Measurements from ENCODE around the gene C4orf17. TPM values are rescaled to one million over a fixed set of nuclear protein-coding genes. Genes with fewer than 3 reads are reported as not detected.
"Not testable (repeated sequence)": the region's sequence is repeated elsewhere in the genome, so short reads cannot be mapped to it uniquely, and the experiment has no call there.

C4orf17 gene
- total RNA-seq, 1 donor from 2014 or later = not detected

GRCh38 chr4:99507762-99508161 is 3.1 kb upstream of the C4orf17 start:
- ChIA-PET CTCF (no interaction called here), POLR2A (no interaction called here)
- intact Hi-C loops (cut with micrococcal nuclease) = no loop called here
- H3K36me3 Mint-ChIP-seq (ENCODE audit: low read depth) = no peaks in the 10 kb centered on the region
- TF ChIP-seq CTCF (IDR thresholded peaks at IDR 0.05) = no peak
- H3K4me1 Mint-ChIP-seq = no peaks in the 10 kb centered on the region
- H3K27ac Mint-ChIP-seq = no peak overlapping the region
- H3K27me3 Mint-ChIP-seq = peaks cover 11% of the 10 kb centered on the region
- no peak for ATAC-seq (ENCODE audit: low read depth)
- no peaks in the 10 kb centered on the region for H3K9me3 Mint-ChIP-seq
- no peak overlapping the region for H3K4me3 Mint-ChIP-seq
- no peak for DNase-seq

- Mint-ChIP-seq H3K4me3 (no peak overlapping the region), H3K9me3 (no peaks in the 10 kb centered on the region), H3K4me1 (no peaks in the 10 kb centered on the region), H3K27me3 (peaks cover 16% of the 10 kb centered on the region), H3K27ac (no peak overlapping the region), H3K36me3 (ENCODE audit: low read depth) (no peaks in the 10 kb centered on the region)
- no peak for TF ChIP-seq CTCF (IDR thresholded peaks at IDR 0.05)
- CTCF ChIA-PET = no interaction called here
- no peak for DNase-seq
- ATAC-seq (ENCODE audit: low read depth) = no peak
- intact Hi-C loops (cut with micrococcal nuclease) = no loop called here
- POLR2A ChIA-PET = no interaction called here
Measured at GRCh38 chr4:99518601-99519295, 7.9 kb downstream of the C4orf17 start.

- ChIA-PET CTCF (no interaction called here), POLR2A (no interaction called here)
- ATAC-seq (ENCODE audit: low read depth) (no peak), DNase-seq (no peak)
- Mint-ChIP-seq H3K27ac (no peak overlapping the region), H3K9me3 (no peaks in the 10 kb centered on the region), H3K27me3 (peaks cover 13% of the 10 kb centered on the region), H3K4me1 (no peaks in the 10 kb centered on the region), H3K36me3 (ENCODE audit: low read depth) (no peaks in the 10 kb centered on the region), H3K4me3 (no peak overlapping the region)
- intact Hi-C loops (cut with micrococcal nuclease) = no loop called here
- no peak for TF ChIP-seq CTCF (IDR thresholded peaks at IDR 0.05)
Measured at GRCh38 chr4:99529228-99529627, 18.4 kb downstream of the C4orf17 start.

GRCh38 chr4:99529956-99530355 is 19.1 kb downstream of the C4orf17 start:
- ChIA-PET CTCF (no interaction called here), POLR2A (no interaction called here)
- no peaks in the 10 kb centered on the region for H3K36me3 Mint-ChIP-seq (ENCODE audit: low read depth)
- no peak overlapping the region for H3K4me3 Mint-ChIP-seq
- H3K4me1 Mint-ChIP-seq = no peaks in the 10 kb centered on the region
- H3K27me3 Mint-ChIP-seq = peaks cover 14% of the 10 kb centered on the region
- ATAC-seq (ENCODE audit: low read depth) = no peak
- DNase-seq = no peak
- intact Hi-C loops (cut with micrococcal nuclease) = no loop called here
- TF ChIP-seq CTCF (IDR thresholded peaks at IDR 0.05) = no peak
- H3K9me3 Mint-ChIP-seq = no peaks in the 10 kb centered on the region
- no peak overlapping the region for H3K27ac Mint-ChIP-seq

GRCh38 chr4:99534699-99535098 is 23.9 kb downstream of the C4orf17 start:
- H3K4me1 Mint-ChIP-seq; H3K36me3 Mint-ChIP-seq (ENCODE audit: low read depth); intact Hi-C loops (cut with micrococcal nuclease); DNase-seq; ATAC-seq (ENCODE audit: low read depth); H3K4me3 Mint-ChIP-seq; H3K27ac Mint-ChIP-seq; CTCF ChIA-PET; H3K9me3 Mint-ChIP-seq; POLR2A ChIA-PET: not testable (repeated sequence)
- peaks cover 26% of the 10 kb centered on the region for H3K27me3 Mint-ChIP-seq

- H3K27ac Mint-ChIP-seq = no peak overlapping the region
- no peak overlapping the region for H3K4me3 Mint-ChIP-seq
- POLR2A ChIA-PET = no interaction called here
- CTCF ChIA-PET = no interaction called here
- no peaks in the 10 kb centered on the region for H3K4me1 Mint-ChIP-seq
- H3K36me3 Mint-ChIP-seq (ENCODE audit: low read depth) = no peaks in the 10 kb centered on the region
- TF ChIP-seq CTCF (IDR thresholded peaks at IDR 0.05) = no peak
- H3K9me3 Mint-ChIP-seq = no peaks in the 10 kb centered on the region
- H3K27me3 Mint-ChIP-seq = peaks cover 23% of the 10 kb centered on the region
- intact Hi-C loops (cut with micrococcal nuclease) = no loop called here
- ATAC-seq (ENCODE audit: low read depth) = no peak
- DNase-seq = no peak
Measured at GRCh38 chr4:99536271-99536670, 25.4 kb downstream of the C4orf17 start.

All from activated B cell treated with CpG ODN at 0.5 μM for 24 hours (primary cell).